A673 (cell line): ENCODE measurements around the gene ESR1. TPM values are rescaled to one million over a fixed set of nuclear protein-coding genes. Genes with fewer than 3 reads are reported as not detected.

ENCODE experiments used
- BruUV-seq: library from RNA; stranded (reverse); fragments of 400-500 nt; replicated peaks from 2 replicates; lab custom pipeline; 2021; lab: Mats Ljungman, UMichigan
- CTCF ChIA-PET: fragments of 300-600 bp; sonication (Branson Sonifier 250); formaldehyde crosslinking; loops from one replicate; lab custom pipeline; 2022; ENCODE audit warnings: antibody characterized with exemption; lab: Charles Lee
- POLR2A ChIA-PET: fragments of 300-600 bp; sonication (Branson Sonifier 250); formaldehyde crosslinking; loops from one replicate; lab custom pipeline; 2022; ENCODE audit warnings: antibody characterized with exemption; ENCODE audit not compliant: low non-redundant PET; lab: Charles Lee
- DNase-seq: peaks from one replicate; pipeline ENCODE4 v3.0.0-alpha.2; 2015; ENCODE audit warnings: low spot score
- H3K27ac ChIP-seq: fragments of 200-600 bp; sonication (generic); 2 replicates; pipeline ENCODE4 v1.5.1; 2016; ENCODE audit warnings: mixed run types, low read depth, mild to moderate bottlenecking, mixed read lengths, antibody characterized with exemption, low read length; ENCODE audit not compliant: poor library complexity, severe bottlenecking
- H3K27me3 ChIP-seq: fragments of 200-600 bp; sonication (generic); replicated peaks from 2 replicates; pipeline ENCODE4 v1.6.1; 2017; ENCODE audit warnings: mixed run types, low read depth, mild to moderate bottlenecking, mixed read lengths, antibody characterized with exemption, low read length; ENCODE audit not compliant: insufficient read depth, poor library complexity
- H3K36me3 ChIP-seq: fragments of 200-600 bp; sonication (generic); 2 replicates; pipeline ENCODE4 v1.6.1; 2016; ENCODE audit warnings: mixed run types, mild to moderate bottlenecking, mixed read lengths, antibody characterized with exemption, low read length; ENCODE audit not compliant: insufficient read depth, poor library complexity, severe bottlenecking
- H3K4me1 ChIP-seq: fragments of 200-600 bp; sonication (generic); 2 replicates; pipeline ENCODE4 v1.6.1; 2017; ENCODE audit warnings: mixed run types, mild to moderate bottlenecking, mixed read lengths, antibody characterized with exemption, low read length; ENCODE audit not compliant: insufficient read depth, poor library complexity, severe bottlenecking
- H3K4me3 ChIP-seq: fragments of 200-600 bp; sonication (generic); 2 replicates; pipeline ENCODE4 v1.5.1; 2016; ENCODE audit warnings: low read depth, mixed run types, mild to moderate bottlenecking, mixed read lengths, low read length; ENCODE audit not compliant: poor library complexity, severe bottlenecking
- H3K9me3 ChIP-seq: fragments of 200-600 bp; sonication (generic); 2 replicates; pipeline ENCODE4 v1.6.1; 2016; ENCODE audit warnings: mixed run types, low read depth, mild to moderate bottlenecking, mixed read lengths, antibody characterized with exemption, low read length; ENCODE audit not compliant: poor library complexity, severe bottlenecking
- CTCF ChIP-seq: fragments of 300-800, 200-600 bp; sonication (generic); conservative IDR thresholded peaks from 2 replicates; pipeline ENCODE4 v1.5.1; 2017; ENCODE audit warnings: low read depth, mild to moderate bottlenecking, antibody characterized with exemption, low read length, moderate library complexity, mixed read lengths
- EZH2 ChIP-seq: fragments of 200-600 bp; sonication (generic); IDR thresholded peaks from 2 replicates; pipeline ENCODE4 v1.6.1; 2017; ENCODE audit warnings: borderline replicate concordance, low read depth, mild to moderate bottlenecking, mixed read lengths, antibody characterized with exemption, low read length; ENCODE audit not compliant: poor library complexity, severe bottlenecking
- intact Hi-C: fragments of 100-400 bp; cut with micrococcal nuclease; formaldehyde crosslinking; loops from one replicate; pipeline ENCODE4 v1.10.0; 2022; ENCODE audit not compliant: unreplicated experiment
- total RNA-seq: library from RNA; stranded (reverse); gene quantifications from 2 replicates; pipeline ENCODE4 v1.2.3, GENCODE V29; 2021

The ESR1 gene
- total RNA-seq, 1 experiment from 2014 or later = not detected

- no peak for TF ChIP-seq CTCF
- DNase-seq = no peak
- no peaks in the 10 kb centered on the region for H3K4me1 ChIP-seq
- no peak overlapping the region for H3K27ac ChIP-seq
- no peaks in the 10 kb centered on the region for H3K27me3 ChIP-seq
- intact Hi-C loops = no loop called here
- no peaks in the 10 kb centered on the region for H3K9me3 ChIP-seq
- H3K4me3 ChIP-seq = no peak overlapping the region
- no peaks in the 10 kb centered on the region for H3K36me3 ChIP-seq
- no TSS peak for BruUV-seq
- POLR2A ChIA-PET = no interaction called here
- CTCF ChIA-PET = no interaction called here
Observed at GRCh38 chr6:152034631-152035030, 227.1 kb downstream of the ESR1 start.

DNA sequence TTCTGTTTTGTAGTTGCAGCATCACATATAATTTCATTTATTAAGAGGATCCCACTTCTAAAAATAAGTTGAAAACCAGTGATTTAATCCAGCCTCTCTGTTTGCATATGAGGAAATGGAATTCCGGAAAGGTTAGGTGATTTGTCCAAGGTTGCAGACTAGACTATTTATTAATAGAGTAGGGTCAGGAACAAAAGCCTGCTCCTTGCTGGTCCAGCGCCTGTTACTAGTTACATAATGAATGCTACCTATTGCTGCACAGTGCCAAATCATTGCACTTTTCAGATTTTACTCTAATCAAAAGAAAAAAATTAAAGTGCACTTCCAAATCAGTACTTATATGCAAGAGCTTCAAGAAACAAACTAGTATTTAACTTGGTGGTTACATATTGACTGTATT lies 238.6 kb downstream of the ESR1 start:
- TF ChIP-seq EZH2 (no peak), CTCF (no peak)
- CTCF ChIA-PET = no interaction called here

GRCh38 chr6:152048921-152049320 lies 241.4 kb downstream of the ESR1 start:
- H3K27me3 ChIP-seq = peaks cover 4% of the 10 kb centered on the region
- no TSS peak for BruUV-seq
- no peaks in the 10 kb centered on the region for H3K4me1 ChIP-seq
- ChIA-PET CTCF (no interaction called here), POLR2A (no interaction called here)
- no peaks in the 10 kb centered on the region for H3K36me3 ChIP-seq
- intact Hi-C loops = no loop called here
- TF ChIP-seq CTCF = no peak
- TF ChIP-seq EZH2 = no peak
- H3K4me3 ChIP-seq = no peak overlapping the region
- H3K27ac ChIP-seq = no peak overlapping the region
- DNase-seq = no peak
- H3K9me3 ChIP-seq = no peaks in the 10 kb centered on the region

More for the DNA sequence above, 238.6 kb downstream of the ESR1 start:
- Histone ChIP-seq H3K4me3 (no peak overlapping the region), H3K27ac (no peak overlapping the region), H3K36me3 (no peaks in the 10 kb centered on the region), H3K27me3 (no peaks in the 10 kb centered on the region), H3K9me3 (no peaks in the 10 kb centered on the region), H3K4me1 (no peaks in the 10 kb centered on the region)
- no TSS peak for BruUV-seq
- intact Hi-C loops = no loop called here
- DNase-seq = no peak
- POLR2A ChIA-PET = no interaction called here
